OCI-LY1 (cell line): ENCODE measurements around the gene SPDL1.

ENCODE experiments used
- H2AFZ ChIP-seq: fragments of 200-600 bp; sonication (generic), shearing (Covaris generic); 2 replicates; pipeline ENCODE4 v1.6.0; 2014; ENCODE audit warnings: antibody characterized with exemption, mild to moderate bottlenecking, low read length
- H3F3A ChIP-seq: fragments of 200-600 bp; sonication (generic), shearing (Covaris generic); 2 replicates; pipeline ENCODE4 v1.6.0; 2014; ENCODE audit warnings: mild to moderate bottlenecking, antibody characterized with exemption, low read length, moderate library complexity; ENCODE audit not compliant: insufficient read depth
- H3K27ac ChIP-seq: fragments of 200-600 bp; sonication (generic); 2 replicates; pipeline ENCODE4 v1.5.1; 2014; ENCODE audit warnings: low read length, mixed run types, mild to moderate bottlenecking, low read depth; ENCODE audit not compliant: poor library complexity, severe bottlenecking
- H3K27me3 ChIP-seq: fragments of 200-600 bp; sonication (generic); 2 replicates; pipeline ENCODE4 v1.6.0; 2014; ENCODE audit warnings: antibody characterized with exemption, mild to moderate bottlenecking, low read length, moderate library complexity; ENCODE audit not compliant: insufficient read depth
- H3K36me3 ChIP-seq: fragments of 200-600 bp; sonication (generic); 2 replicates; pipeline ENCODE4 v1.6.1; 2014; ENCODE audit warnings: mild to moderate bottlenecking, antibody characterized with exemption, low read length, moderate library complexity, mixed read lengths; ENCODE audit not compliant: insufficient read depth
- H3K4me1 ChIP-seq: fragments of 200-600 bp; sonication (generic); 2 replicates; pipeline ENCODE4 v1.5.1; 2014; ENCODE audit warnings: mild to moderate bottlenecking, low read length, moderate library complexity; ENCODE audit not compliant: insufficient read depth, severe bottlenecking
- H3K4me2 ChIP-seq: fragments of 200-600 bp; sonication (generic), shearing (Covaris generic); 2 replicates; pipeline ENCODE4 v1.6.1; 2014; ENCODE audit warnings: low read length
- H3K4me3 ChIP-seq: fragments of 200-600 bp; sonication (generic); 2 replicates; pipeline ENCODE4 v1.5.1; 2014; ENCODE audit warnings: low read length, low read depth, mild to moderate bottlenecking, mixed read lengths; ENCODE audit not compliant: poor library complexity, severe bottlenecking
- H3K79me2 ChIP-seq: fragments of 200-600 bp; shearing (Covaris generic); 2 replicates; pipeline ENCODE4 v1.6.1; 2016; ENCODE audit warnings: mixed run types, low read length, mixed read lengths; ENCODE audit not compliant: insufficient read depth
- H3K9ac ChIP-seq: fragments of 200-600 bp; sonication (generic), shearing (Covaris generic); 2 replicates; pipeline ENCODE4 v1.6.1; 2014; ENCODE audit warnings: mild to moderate bottlenecking, low read length, mixed read lengths
- H3K9me2 ChIP-seq: fragments of 200-600 bp; sonication (generic), shearing (Covaris generic); 2 replicates; pipeline ENCODE4 v1.6.1; 2014; ENCODE audit warnings: low read depth, mild to moderate bottlenecking, low read length, mixed read lengths
- H3K9me3 ChIP-seq: fragments of 200-600 bp; shearing (Covaris generic); 2 replicates; pipeline ENCODE4 v1.6.1; 2014; ENCODE audit warnings: low read length, mixed read lengths
- H4K20me1 ChIP-seq: fragments of 200-600 bp; sonication (generic), shearing (Covaris generic); 2 replicates; pipeline ENCODE4 v1.6.0; 2016; ENCODE audit warnings: mild to moderate bottlenecking, low read length; ENCODE audit not compliant: insufficient read depth
- CTCF ChIP-seq: fragments of 200-600 bp; sonication (generic), shearing (Covaris generic); IDR thresholded peaks from 2 replicates; pipeline ENCODE4 v1.5.1; 2017; ENCODE audit warnings: mild to moderate bottlenecking, antibody characterized with exemption, low read length, moderate library complexity, mixed read lengths
- EZH2 ChIP-seq: fragments of 200-600 bp; sonication (generic), shearing (Covaris generic); IDR thresholded peaks from 2 replicates; pipeline ENCODE4 v1.8.0; 2017; ENCODE audit warnings: borderline replicate concordance, mixed run types, mild to moderate bottlenecking, antibody characterized with exemption, low read length, moderate library complexity, mixed read lengths

The SPDL1 gene

GRCh38 chr5:169634606-169635005 lies 51.0 kb downstream of the SPDL1 start:
- H3K9me2 ChIP-seq, result no peaks in the 10 kb centered on the region
- TF ChIP-seq EZH2 (no peak), CTCF (no peak)
- H3K9ac ChIP-seq, result no peak overlapping the region

GRCh38 chr5:169635936-169636335 lies 52.4 kb downstream of the SPDL1 start:
- Histone ChIP-seq H3K4me3 (peak overlapping the region; percentile 74), H3K4me1 (peaks cover 16% of the 10 kb centered on the region), H2AFZ (no peak overlapping the region), H3K36me3 (peaks cover 29% of the 10 kb centered on the region), H3K4me2 (peak overlapping the region; percentile 85; the same call in 1 of the 2 replicates), H4K20me1 (no peaks in the 10 kb centered on the region), H3F3A (no peaks in the 10 kb centered on the region), H3K27ac (no peak overlapping the region), H3K79me2 (peaks cover 30% of the 10 kb centered on the region), H3K9ac (no peak overlapping the region), H3K27me3 (no peaks in the 10 kb centered on the region), H3K9me3 (peaks cover 13% of the 10 kb centered on the region), H3K9me2 (no peaks in the 10 kb centered on the region)
- no peak for TF ChIP-seq CTCF
- TF ChIP-seq EZH2, result no peak

More at GRCh38 chr5:169634606-169635005, 51.0 kb downstream of the SPDL1 start:
- Histone ChIP-seq H3K9me3 (peaks cover 10% of the 10 kb centered on the region), H3K36me3 (peaks cover 16% of the 10 kb centered on the region), H3K79me2 (peaks cover 17% of the 10 kb centered on the region), H3K4me1 (peaks cover 16% of the 10 kb centered on the region), H3K4me2 (no peak overlapping the region), H3K27ac (no peak overlapping the region), H2AFZ (no peak overlapping the region), H4K20me1 (no peaks in the 10 kb centered on the region), H3F3A (no peaks in the 10 kb centered on the region), H3K27me3 (no peaks in the 10 kb centered on the region), H3K4me3 (no peak overlapping the region)

- peaks cover 37% of the 10 kb centered on the region for H3K79me2 ChIP-seq
- H3K27ac ChIP-seq, result peak overlapping the region; percentile 88
- peak overlapping the region; percentile 94 for H3K9ac ChIP-seq
- peaks cover 16% of the 10 kb centered on the region for H3K4me1 ChIP-seq
- peaks cover 13% of the 10 kb centered on the region for H3K9me3 ChIP-seq
- H3K4me3 ChIP-seq, result peak overlapping the region; percentile 74
- peak overlapping the region; percentile 76 for H2AFZ ChIP-seq
- no peaks in the 10 kb centered on the region for H3F3A ChIP-seq
- peaks cover 36% of the 10 kb centered on the region for H3K36me3 ChIP-seq
- no peak for TF ChIP-seq CTCF
- peak overlapping the region; percentile 85 for H3K4me2 ChIP-seq
- H4K20me1 ChIP-seq, result no peaks in the 10 kb centered on the region
- no peaks in the 10 kb centered on the region for H3K27me3 ChIP-seq
- H3K9me2 ChIP-seq, result no peaks in the 10 kb centered on the region
These were observed 53.0 kb downstream of the SPDL1 start for GRCh38 chr5:169636477-169637084.
